ENCODE results near the gene LTA.

DNA sequence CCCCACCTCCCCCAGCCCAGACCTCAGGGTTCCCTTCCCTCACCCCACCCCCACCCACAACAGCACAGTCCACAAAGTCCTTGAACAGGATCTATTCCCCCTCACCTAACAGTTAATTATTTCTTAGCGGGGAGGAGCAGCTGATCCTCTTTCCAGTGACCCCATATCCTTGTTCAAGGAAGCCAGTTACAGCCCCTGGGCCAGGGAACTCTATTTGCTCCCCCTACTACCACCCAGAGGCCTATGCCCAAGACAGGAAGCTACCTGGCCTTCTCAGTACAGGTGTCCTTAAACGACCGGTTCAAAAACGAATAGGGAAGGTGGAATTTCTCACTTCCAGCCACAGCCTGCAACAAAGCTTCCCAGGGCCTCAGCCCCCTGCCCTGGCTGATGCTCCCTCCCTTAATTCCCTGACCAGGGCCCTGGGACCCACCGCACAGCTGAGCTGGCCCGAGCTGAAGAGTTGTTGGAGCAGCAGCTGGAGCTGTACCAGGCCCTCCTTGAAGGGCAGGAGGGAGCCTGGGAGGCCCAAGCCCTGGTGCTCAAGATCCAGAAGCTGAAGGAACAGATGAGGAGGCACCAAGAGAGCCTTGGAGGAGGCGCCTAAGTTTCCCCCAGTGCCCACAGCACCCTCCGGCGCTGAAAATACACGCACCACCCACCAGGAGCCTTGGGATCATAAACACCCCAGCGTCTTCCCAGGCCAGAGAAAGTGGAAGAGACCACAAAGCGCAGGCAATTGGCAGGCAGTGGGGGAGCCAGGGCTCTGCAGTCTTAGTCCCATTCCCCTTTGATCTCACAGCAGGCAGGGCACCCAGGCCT is 42.5 kb upstream of the LTA start:
- TF ChIP-seq EZH2phosphoT487 (IDR thresholded peaks at IDR 0.05; ENCODE audit: borderline replicate concordance, low read depth): no peak
- TF ChIP-seq SIN3A (IDR thresholded peaks at IDR 0.05; ENCODE audit: borderline replicate concordance, low read depth, low read length): no peak
- TF ChIP-seq EP300 (IDR thresholded peaks at IDR 0.05; ENCODE audit: borderline replicate concordance in 1 of 2, low read depth in 1 of 2, low read length in 1 of 2): no peak
- TF ChIP-seq MXI1 (IDR thresholded peaks at IDR 0.05; ENCODE audit: low read depth, low read length): no peak
- TF ChIP-seq, protein P1, sequence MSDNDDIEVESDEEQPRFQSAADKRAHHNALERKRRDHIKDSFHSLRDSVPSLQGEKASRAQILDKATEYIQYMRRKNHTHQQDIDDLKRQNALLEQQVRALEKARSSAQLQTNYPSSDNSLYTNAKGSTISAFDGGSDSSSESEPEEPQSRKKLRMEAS (IDR thresholded peaks at IDR 0.05; ENCODE audit: low read depth): no peak
- TF ChIP-seq, protein P2, sequence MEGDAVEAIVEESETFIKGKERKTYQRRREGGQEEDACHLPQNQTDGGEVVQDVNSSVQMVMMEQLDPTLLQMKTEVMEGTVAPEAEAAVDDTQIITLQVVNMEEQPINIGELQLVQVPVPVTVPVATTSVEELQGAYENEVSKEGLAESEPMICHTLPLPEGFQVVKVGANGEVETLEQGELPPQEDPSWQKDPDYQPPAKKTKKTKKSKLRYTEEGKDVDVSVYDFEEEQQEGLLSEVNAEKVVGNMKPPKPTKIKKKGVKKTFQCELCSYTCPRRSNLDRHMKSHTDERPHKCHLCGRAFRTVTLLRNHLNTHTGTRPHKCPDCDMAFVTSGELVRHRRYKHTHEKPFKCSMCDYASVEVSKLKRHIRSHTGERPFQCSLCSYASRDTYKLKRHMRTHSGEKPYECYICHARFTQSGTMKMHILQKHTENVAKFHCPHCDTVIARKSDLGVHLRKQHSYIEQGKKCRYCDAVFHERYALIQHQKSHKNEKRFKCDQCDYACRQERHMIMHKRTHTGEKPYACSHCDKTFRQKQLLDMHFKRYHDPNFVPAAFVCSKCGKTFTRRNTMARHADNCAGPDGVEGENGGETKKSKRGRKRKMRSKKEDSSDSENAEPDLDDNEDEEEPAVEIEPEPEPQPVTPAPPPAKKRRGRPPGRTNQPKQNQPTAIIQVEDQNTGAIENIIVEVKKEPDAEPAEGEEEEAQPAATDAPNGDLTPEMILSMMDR (IDR thresholded peaks at IDR 0.05): no peak
- no peak for TF ChIP-seq SMC3 (IDR thresholded peaks at IDR 0.05; ENCODE audit: low read depth, low read length)
- no peak for TF ChIP-seq FOXJ3 (CRISPR knock-in tag; IDR thresholded peaks at IDR 0.05)
- TF ChIP-seq, protein P3, sequence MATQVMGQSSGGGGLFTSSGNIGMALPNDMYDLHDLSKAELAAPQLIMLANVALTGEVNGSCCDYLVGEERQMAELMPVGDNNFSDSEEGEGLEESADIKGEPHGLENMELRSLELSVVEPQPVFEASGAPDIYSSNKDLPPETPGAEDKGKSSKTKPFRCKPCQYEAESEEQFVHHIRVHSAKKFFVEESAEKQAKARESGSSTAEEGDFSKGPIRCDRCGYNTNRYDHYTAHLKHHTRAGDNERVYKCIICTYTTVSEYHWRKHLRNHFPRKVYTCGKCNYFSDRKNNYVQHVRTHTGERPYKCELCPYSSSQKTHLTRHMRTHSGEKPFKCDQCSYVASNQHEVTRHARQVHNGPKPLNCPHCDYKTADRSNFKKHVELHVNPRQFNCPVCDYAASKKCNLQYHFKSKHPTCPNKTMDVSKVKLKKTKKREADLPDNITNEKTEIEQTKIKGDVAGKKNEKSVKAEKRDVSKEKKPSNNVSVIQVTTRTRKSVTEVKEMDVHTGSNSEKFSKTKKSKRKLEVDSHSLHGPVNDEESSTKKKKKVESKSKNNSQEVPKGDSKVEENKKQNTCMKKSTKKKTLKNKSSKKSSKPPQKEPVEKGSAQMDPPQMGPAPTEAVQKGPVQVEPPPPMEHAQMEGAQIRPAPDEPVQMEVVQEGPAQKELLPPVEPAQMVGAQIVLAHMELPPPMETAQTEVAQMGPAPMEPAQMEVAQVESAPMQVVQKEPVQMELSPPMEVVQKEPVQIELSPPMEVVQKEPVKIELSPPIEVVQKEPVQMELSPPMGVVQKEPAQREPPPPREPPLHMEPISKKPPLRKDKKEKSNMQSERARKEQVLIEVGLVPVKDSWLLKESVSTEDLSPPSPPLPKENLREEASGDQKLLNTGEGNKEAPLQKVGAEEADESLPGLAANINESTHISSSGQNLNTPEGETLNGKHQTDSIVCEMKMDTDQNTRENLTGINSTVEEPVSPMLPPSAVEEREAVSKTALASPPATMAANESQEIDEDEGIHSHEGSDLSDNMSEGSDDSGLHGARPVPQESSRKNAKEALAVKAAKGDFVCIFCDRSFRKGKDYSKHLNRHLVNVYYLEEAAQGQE (IDR thresholded peaks at IDR 0.05; ENCODE audit: low read depth, low read length): no peak
- no peak for TF ChIP-seq RFX5 (IDR thresholded peaks at IDR 0.05; ENCODE audit: low read length)
